HuH-7 (cell line): ENCODE data around the gene MIOX.
"Not testable (repeated sequence)": the region's sequence is repeated elsewhere in the genome, so short reads cannot be mapped to it uniquely, and the experiment has no call there.

Source experiments
- DNase-seq: peaks from one replicate; pipeline ENCODE4 v3.0.0; 2011; ENCODE audit warnings: low spot score

Gene MIOX

DNA sequence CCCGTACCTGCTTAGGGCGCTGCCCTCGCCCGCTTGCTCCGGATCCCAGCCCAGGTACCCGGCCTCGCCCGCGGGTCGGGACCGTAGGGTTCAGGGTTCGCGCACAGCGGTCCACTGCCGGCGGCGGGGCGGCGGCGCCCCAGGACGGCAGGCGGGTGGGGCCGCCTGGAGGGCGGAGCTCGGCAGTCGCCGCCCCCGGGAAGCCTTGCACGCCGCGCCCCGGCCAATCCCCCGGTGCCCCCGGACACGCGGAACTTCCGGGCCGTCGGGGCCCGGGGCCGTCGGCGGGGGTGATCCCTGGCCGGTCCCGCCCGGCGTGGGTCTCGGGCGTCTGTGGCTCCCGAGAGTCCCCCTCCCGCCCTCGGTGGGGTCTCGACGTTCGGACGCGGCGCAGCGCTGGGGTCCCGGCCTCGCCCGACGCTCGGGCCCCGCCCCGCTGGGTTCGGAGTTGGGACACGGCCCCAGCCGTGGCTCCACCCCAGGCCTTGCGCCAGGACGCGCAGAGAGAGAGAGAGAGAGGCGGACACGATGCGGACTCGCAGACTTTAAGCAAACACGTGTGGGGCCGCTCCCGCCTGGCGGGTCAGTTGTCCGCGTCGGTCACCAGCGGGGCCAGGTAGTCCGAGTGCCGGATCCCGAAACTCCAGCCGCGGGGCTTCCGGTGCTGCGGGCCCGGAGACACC lies 43.4 kb downstream of the MIOX start, which contains the start of gene TYMP:
TSS of gene TYMP (minus strand) at position 116 of the 683 bp plus-strand sequence. CDS start 303 bp downstream, outside the sequence.
- no peak for DNase-seq

DNA sequence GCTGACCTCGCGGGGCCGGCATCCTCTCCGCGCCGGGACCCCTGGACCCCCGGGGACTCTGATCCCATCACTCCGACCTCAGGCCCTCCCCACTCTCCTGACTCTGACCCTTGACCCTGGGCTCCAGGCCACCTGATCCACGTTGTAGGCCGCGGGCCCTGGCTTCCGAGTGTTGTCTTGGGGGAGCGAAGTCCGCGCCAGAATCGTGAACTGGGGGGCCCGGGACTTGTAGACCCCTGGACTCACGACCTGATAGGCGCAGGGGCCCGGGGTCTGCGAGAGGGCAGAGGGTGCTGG lies 43.9 kb downstream of the MIOX start:
- DNase-seq, result no peak

GRCh38 chr22:50530877-50531545 lies 44.4 kb downstream of the MIOX start:
- DNase-seq, result no peak

- no peak for DNase-seq
Observed at GRCh38 chr22:50531546-50531961, 44.9 kb downstream of the MIOX start.

- peak; percentile 79 for DNase-seq
Observed at GRCh38 chr22:50531962-50532674, 45.5 kb downstream of the MIOX start.

- DNase-seq, result no peak
Observed at GRCh38 chr22:50532824-50533796, 46.5 kb downstream of the MIOX start.

GRCh38 chr22:50533856-50534711 lies 47.4 kb downstream of the MIOX start:
- not testable (repeated sequence) for DNase-seq

- DNase-seq, result no peak
Observed at GRCh38 chr22:50535113-50535512, 48.5 kb downstream of the MIOX start.

DNA sequence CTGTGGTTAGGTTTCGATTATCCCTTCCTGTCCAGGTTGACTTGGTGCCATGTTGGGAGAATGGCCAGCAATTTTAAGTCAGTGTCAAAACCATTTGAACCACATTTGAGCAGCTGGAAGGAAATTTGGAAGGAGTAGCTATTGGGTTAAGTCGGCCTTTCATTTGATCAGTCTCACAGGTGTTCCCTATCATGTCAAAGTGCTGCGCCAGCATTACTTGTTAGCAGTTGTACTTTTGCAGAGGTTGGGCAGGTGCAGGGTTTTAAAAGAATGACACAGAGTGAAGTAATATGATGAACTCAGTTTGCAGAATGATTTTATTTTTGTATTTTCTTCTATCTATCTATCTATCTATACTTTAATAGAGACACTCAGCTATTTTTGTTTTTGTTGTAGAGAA lies 49.6 kb downstream of the MIOX start:
- no peak for DNase-seq

- no peak for DNase-seq
Observed at GRCh38 chr22:50537765-50538164, 51.1 kb downstream of the MIOX start.
